CD4-positive, alpha-beta T cell treated with Interleukin-6 for 4 hours (primary cell): ENCODE results near the gene NEK10.

Experiments
- DNase-seq: peaks from one replicate; pipeline ENCODE4 v3.0.0-alpha.2; 2020; ENCODE audit warnings: mixed read lengths

Gene NEK10

GRCh38 chr3:27160146-27160545 is 209.0 kb downstream of the NEK10 start:
- DNase-seq, result no peak

- DNase-seq, result no peak
Measured at GRCh38 chr3:27147215-27147614, 222.0 kb downstream of the NEK10 start.

GRCh38 chr3:27146786-27147185 is 222.4 kb downstream of the NEK10 start:
- DNase-seq, result no peak

- DNase-seq, result no peak
Measured at GRCh38 chr3:27145719-27146118, 223.5 kb downstream of the NEK10 start.

- DNase-seq, result no peak
Measured at GRCh38 chr3:27141668-27142067, 227.5 kb downstream of the NEK10 start.

GRCh38 chr3:27138562-27138961 is 230.6 kb downstream of the NEK10 start:
- DNase-seq, result no peak

GRCh38 chr3:27138005-27138404 is 231.2 kb downstream of the NEK10 start:
- no peak for DNase-seq

- DNase-seq, result peak; percentile 58
Measured at GRCh38 chr3:27134171-27134796, 234.9 kb downstream of the NEK10 start.

GRCh38 chr3:27133060-27133459 is 236.1 kb downstream of the NEK10 start:
- no peak for DNase-seq

GRCh38 chr3:27130796-27131195 is 238.4 kb downstream of the NEK10 start:
- DNase-seq, result no peak

GRCh38 chr3:27127879-27128278 is 241.3 kb downstream of the NEK10 start:
- no peak for DNase-seq

GRCh38 chr3:27127195-27127594 is 242.0 kb downstream of the NEK10 start:
- DNase-seq, result no peak

GRCh38 chr3:27125821-27126501 is 243.2 kb downstream of the NEK10 start:
- DNase-seq, result no peak

GRCh38 chr3:27119639-27120038 is 249.5 kb downstream of the NEK10 start:
- no peak for DNase-seq

- no peak for DNase-seq
Measured at GRCh38 chr3:27115352-27115751, 253.8 kb downstream of the NEK10 start.

GRCh38 chr3:27114684-27115083 is 254.5 kb downstream of the NEK10 start:
- no peak for DNase-seq

GRCh38 chr3:27114129-27114528 is 255.1 kb downstream of the NEK10 start:
- no peak for DNase-seq

- no peak for DNase-seq
Measured at GRCh38 chr3:27110020-27110419, 259.2 kb downstream of the NEK10 start.

GRCh38 chr3:27108322-27108721 is 260.9 kb downstream of the NEK10 start:
- DNase-seq, result no peak

- no peak for DNase-seq
Measured at GRCh38 chr3:27105904-27106303, 263.3 kb downstream of the NEK10 start.

GRCh38 chr3:27097182-27097581 is 272.0 kb downstream of the NEK10 start:
- DNase-seq, result no peak

GRCh38 chr3:27095553-27096222 is 273.5 kb downstream of the NEK10 start:
- no peak for DNase-seq

- no peak for DNase-seq
Measured at GRCh38 chr3:27094721-27095120, 274.5 kb downstream of the NEK10 start.

- no peak for DNase-seq
Measured at GRCh38 chr3:27093771-27094170, 275.4 kb downstream of the NEK10 start.
